ENCODE measurements around the gene TBC1D2B. TPM values are rescaled to one million over a fixed set of nuclear protein-coding genes. Genes with fewer than 3 reads are reported as not detected.

Gene TBC1D2B
- total and polyA plus RNA-seq, 8 donors: 13.4 to 35.8 (median 22.6) TPM

DNA sequence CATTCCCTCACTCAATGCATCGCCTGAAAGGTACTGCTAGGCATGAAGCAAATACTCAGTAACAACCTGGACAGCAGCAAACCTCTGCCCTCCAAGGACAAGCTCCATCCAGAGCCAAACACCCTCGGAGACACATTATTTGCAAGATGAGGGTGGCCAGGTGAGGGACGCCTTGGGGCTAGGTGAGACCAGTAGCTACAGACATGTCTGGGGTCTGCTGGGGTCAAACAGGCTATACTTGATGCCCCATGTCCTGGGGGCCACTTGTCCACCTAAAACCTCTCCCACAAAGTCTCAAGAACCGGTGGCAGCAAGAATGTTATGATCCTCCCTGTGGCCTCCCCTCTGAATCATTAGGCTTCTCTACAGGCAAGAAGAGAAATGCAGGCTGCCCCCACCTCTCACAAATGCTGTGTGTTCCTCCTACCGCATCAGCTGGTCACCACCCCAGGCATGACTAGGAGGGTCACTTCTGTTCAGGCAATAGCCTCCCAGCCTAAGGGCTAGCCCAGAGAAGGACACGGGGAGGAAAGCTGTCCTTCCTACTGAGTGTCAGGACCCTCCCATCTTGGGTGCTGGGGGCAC is 54.3 kb downstream of the TBC1D2B start:
- FAIRE-seq: no peak
- WGBS, 2 donors: 93 to 94% methylated on average over 6 of the region's 6 CpGs
- peak in 1 of 4 donors; percentile 29 for ATAC-seq
- Histone ChIP-seq H3K4me1 (peaks cover 6 to 14% (median 8%) of the 10 kb centered on the region in 3 donors), H3K27ac (peak overlapping the region in 1 of 4 donors; percentile 38), H3K4me3 (no peak overlapping the region), H3K36me3 (peaks cover 0 to 24% (median 5%) of the 10 kb centered on the region in 3 donors), H3K27me3 (no peaks in the 10 kb centered on the region), H3K9me3 (no peaks in the 10 kb centered on the region)
- intact Hi-C loops (cut with DNase I): loop anchor here in 1 of 3 donors (10.0 kb wide), 1 partner anchor 52 kb away; the partner anchor contains the start of gene TBC1D2B
- DNase-seq: peak in 1 of 6 donors; percentile 22
- TF ChIP-seq, protein P1, sequence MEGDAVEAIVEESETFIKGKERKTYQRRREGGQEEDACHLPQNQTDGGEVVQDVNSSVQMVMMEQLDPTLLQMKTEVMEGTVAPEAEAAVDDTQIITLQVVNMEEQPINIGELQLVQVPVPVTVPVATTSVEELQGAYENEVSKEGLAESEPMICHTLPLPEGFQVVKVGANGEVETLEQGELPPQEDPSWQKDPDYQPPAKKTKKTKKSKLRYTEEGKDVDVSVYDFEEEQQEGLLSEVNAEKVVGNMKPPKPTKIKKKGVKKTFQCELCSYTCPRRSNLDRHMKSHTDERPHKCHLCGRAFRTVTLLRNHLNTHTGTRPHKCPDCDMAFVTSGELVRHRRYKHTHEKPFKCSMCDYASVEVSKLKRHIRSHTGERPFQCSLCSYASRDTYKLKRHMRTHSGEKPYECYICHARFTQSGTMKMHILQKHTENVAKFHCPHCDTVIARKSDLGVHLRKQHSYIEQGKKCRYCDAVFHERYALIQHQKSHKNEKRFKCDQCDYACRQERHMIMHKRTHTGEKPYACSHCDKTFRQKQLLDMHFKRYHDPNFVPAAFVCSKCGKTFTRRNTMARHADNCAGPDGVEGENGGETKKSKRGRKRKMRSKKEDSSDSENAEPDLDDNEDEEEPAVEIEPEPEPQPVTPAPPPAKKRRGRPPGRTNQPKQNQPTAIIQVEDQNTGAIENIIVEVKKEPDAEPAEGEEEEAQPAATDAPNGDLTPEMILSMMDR (IDR thresholded peaks at IDR 0.05): no peak

DNA sequence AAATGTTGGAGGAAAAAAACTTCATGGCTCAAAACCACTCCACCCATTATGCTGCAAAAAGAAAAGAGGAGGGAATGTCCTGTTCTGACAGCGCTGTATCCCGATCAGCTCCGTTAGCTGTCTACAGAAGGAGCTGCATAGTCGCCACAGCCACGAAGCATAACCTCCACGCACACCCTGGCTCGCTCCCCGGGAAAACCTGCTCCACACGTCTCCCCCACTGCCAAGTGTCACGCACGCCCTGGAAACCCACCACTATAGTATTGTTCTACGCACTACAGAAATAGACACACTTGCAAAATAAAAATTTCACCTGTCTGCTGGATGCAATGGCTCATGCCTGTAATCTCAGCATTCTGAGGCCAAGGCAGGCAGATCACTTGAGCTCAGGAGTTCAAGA is 55.8 kb downstream of the TBC1D2B start:
- no peak for ATAC-seq

DNA sequence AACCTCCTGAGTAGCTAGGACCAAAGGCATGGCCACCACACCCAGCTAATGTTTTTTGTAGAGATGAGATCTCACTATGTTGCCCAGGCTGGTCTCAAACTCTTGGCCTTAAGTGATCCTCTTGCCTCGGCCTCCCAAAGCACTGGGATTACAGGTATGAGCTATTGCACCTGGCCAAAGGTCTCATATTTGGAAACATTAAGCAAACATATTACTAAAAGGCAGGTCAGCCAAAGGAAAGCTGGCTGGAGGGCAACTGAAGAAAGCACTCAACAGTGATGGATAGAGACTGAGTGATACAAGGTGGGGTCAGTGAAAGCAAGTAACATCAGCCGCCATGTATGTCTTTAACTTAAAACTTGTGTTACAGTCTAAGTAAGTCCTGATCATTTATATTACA is 57.5 kb downstream of the TBC1D2B start:
- TF ChIP-seq, protein P1 (IDR thresholded peaks at IDR 0.05): no peak
- Histone ChIP-seq H3K4me3 (no peak overlapping the region), H3K36me3 (peaks cover 0 to 25% (median 6%) of the 10 kb centered on the region in 3 donors), H3K4me1 (peaks cover 14 to 34% (median 19%) of the 10 kb centered on the region in 3 donors), H3K27me3 (no peaks in the 10 kb centered on the region), H3K9me3 (no peaks in the 10 kb centered on the region), H3K27ac (no peak overlapping the region)
- WGBS, 2 donors: 97 to 98% methylated on average over 2 of the region's 2 CpGs
- no peak for ATAC-seq
- FAIRE-seq: no peak
- intact Hi-C loops (cut with DNase I): loop anchor here in 1 of 3 donors (10.0 kb wide), 1 partner anchor 55 kb away; the partner anchor contains the start of gene TBC1D2B
- peak in 1 of 6 donors; percentile 13 for DNase-seq

More for the DNA sequence above, 55.8 kb downstream of the TBC1D2B start:
- peak in 1 of 6 donors; percentile 23 for DNase-seq
- Histone ChIP-seq H3K27me3 (no peaks in the 10 kb centered on the region), H3K9me3 (no peaks in the 10 kb centered on the region), H3K36me3 (peaks cover 0 to 23% (median 5%) of the 10 kb centered on the region in 3 donors), H3K4me3 (no peak overlapping the region), H3K4me1 (peaks cover 11 to 28% (median 17%) of the 10 kb centered on the region in 3 donors), H3K27ac (no peak overlapping the region)
- TF ChIP-seq, protein P1 (IDR thresholded peaks at IDR 0.05): no peak
- intact Hi-C loops (cut with DNase I): loop anchor here in 1 of 3 donors (10.0 kb wide), 1 partner anchor 53 kb away; the partner anchor contains the start of gene TBC1D2B
- FAIRE-seq: no peak
- WGBS, 2 donors: 94 to 96% methylated on average over 12 of the region's 12 CpGs

DNA sequence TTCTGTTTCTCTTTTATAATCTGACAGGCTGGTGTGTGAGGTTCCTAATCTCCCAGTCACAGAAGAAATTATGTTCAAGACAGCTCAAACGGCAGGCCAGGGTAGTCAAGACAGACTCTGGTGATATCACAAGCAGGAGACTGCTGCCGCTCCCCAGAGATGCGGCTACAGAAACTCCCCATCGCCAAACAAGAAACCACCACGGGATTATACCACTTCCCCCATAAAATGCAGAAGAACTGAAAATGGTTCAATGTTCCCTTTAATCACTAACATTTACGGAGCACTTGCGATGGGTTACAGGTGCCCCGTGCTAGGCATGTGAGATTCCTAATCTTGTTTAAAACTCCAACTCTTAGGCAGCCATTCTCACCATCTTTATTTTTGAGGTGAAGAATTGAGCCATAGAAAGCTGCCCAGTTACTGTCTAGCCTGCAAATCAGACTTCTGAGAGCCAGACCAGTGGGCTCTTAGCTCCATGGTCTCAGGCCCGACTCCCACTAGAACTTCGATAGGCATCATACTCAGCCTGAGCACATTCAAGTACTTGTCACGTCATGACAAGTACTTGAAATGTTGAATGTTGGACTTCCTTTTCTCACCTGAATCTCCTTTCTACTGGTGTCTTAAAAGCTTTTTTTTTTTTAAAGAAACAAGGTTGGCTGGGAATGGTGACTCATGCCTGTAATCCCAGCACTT is 58.4 kb downstream of the TBC1D2B start:
- Histone ChIP-seq H3K36me3 (peaks cover 0 to 16% (median 4%) of the 10 kb centered on the region in 3 donors), H3K9me3 (no peaks in the 10 kb centered on the region), H3K4me1 (peaks cover 14 to 35% (median 19%) of the 10 kb centered on the region in 3 donors), H3K27ac (peak overlapping the region; percentile 25 to 53 (median 34)), H3K27me3 (no peaks in the 10 kb centered on the region), H3K4me3 (no peak overlapping the region)
- DNase-seq: peak in 1 of 6 donors; percentile 20
- intact Hi-C loops (cut with DNase I): no loop called here
- ATAC-seq: peak; percentile 10 to 65 (median 36)
- 67 to 72% methylated on average over 11 of the region's 11 CpGs for WGBS, 2 donors
- TF ChIP-seq, protein P1 (IDR thresholded peaks at IDR 0.05): no peak
- no peak for FAIRE-seq
